ENCODE data around the gene DCAF12.

- TF ChIP-seq CEBPB (IDR thresholded peaks at IDR 0.05; ENCODE audit: low read depth, low read length) (no peak), CTCF (conservative IDR thresholded peaks at IDR 0.05; ENCODE audit: low read depth, low read length) (no peak), POLR2A (IDR thresholded peaks at IDR 0.05; ENCODE audit: low read depth, low read length) (no peak), RCOR1 (IDR thresholded peaks at IDR 0.05; ENCODE audit: insufficient replicate concordance, low read length) (no peak)
Observed at GRCh38 chr9:34124926-34125325, 1.6 kb downstream of the DCAF12 start.
